ENCODE measurements around the gene PTPA. TPM values are rescaled to one million over a fixed set of nuclear protein-coding genes. Genes with fewer than 3 reads are reported as not detected.

PTPA gene
- total RNA-seq, 6 donors from 2014 or later = 48.2 to 130 (median 67.2) TPM

DNA sequence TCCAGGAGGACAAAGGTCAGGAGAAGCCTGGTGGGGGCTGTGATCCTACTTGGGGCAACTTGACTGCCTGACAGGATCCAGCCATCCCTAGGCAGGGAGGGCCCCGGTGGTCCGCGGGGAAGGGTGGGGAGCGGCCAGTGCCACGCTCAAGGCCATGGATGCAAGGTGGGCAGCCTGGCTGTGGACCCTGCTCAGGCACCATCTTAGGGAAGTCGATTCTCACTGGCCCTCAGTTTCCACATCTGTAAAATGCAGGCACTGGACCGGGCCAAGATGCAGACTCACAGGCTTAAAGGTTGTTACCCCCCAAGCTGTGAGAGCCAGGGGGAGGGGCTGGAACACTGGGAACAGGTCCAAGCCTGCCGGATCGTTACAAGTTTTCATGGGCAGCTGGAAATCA lies 39.0 kb upstream of the PTPA start:
- peaks cover 0 to 6% (median 2%) of the 10 kb centered on the region in 4 donors for H3K4me1 ChIP-seq
- H3K27ac ChIP-seq = no peak overlapping the region
- no peak for DNase-seq
- H3K27me3 ChIP-seq = no peaks in the 10 kb centered on the region
- no peak overlapping the region for H3K4me3 ChIP-seq
- TF ChIP-seq POLR2AphosphoS5 (IDR thresholded peaks at IDR 0.05) = no peak
- TF ChIP-seq EP300 (IDR thresholded peaks at IDR 0.05) = no peak
- TF ChIP-seq, protein P1, sequence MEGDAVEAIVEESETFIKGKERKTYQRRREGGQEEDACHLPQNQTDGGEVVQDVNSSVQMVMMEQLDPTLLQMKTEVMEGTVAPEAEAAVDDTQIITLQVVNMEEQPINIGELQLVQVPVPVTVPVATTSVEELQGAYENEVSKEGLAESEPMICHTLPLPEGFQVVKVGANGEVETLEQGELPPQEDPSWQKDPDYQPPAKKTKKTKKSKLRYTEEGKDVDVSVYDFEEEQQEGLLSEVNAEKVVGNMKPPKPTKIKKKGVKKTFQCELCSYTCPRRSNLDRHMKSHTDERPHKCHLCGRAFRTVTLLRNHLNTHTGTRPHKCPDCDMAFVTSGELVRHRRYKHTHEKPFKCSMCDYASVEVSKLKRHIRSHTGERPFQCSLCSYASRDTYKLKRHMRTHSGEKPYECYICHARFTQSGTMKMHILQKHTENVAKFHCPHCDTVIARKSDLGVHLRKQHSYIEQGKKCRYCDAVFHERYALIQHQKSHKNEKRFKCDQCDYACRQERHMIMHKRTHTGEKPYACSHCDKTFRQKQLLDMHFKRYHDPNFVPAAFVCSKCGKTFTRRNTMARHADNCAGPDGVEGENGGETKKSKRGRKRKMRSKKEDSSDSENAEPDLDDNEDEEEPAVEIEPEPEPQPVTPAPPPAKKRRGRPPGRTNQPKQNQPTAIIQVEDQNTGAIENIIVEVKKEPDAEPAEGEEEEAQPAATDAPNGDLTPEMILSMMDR (IDR thresholded peaks at IDR 0.05) = no peak
- TF ChIP-seq POLR2A (IDR thresholded peaks at IDR 0.05) = no peak
- ATAC-seq (ENCODE audit: low FRiP score in 2 of 2) = no peak
- WGBS, 2 donors = 29 to 68% methylated on average over 4 to 9 of the region's 9 CpGs
- peaks cover 0 to 33% (median 23%) of the 10 kb centered on the region in 4 donors for H3K36me3 ChIP-seq
- no peaks in the 10 kb centered on the region for H3K9me3 ChIP-seq

DNA sequence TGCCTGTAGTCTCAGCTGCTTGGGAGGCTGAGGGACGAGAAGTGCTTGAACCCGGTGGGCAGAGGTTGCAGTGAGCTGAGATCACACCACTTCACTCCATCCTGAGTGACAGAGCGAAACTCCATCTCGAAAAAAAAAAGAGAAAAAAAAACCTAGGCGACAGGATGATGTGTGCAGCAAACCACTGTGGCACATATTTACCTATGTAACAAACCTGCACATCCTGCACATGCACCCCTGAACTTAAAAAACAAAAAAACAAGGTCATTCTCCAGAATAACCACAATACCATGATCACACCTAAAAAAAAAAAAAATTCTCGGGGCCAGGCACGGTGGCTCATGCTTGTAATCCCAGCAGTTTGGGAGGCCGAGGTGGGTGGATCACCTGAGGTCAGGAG lies 37.8 kb upstream of the PTPA start:
- H3K27ac ChIP-seq = no peak overlapping the region
- no peak overlapping the region for H3K4me3 ChIP-seq
- WGBS, 2 donors = 82 to 88% methylated on average over 8 of the region's 8 CpGs
- H3K27me3 ChIP-seq = no peaks in the 10 kb centered on the region
- TF ChIP-seq, protein P1 (IDR thresholded peaks at IDR 0.05) = no peak
- TF ChIP-seq EP300 (IDR thresholded peaks at IDR 0.05) (no peak), POLR2AphosphoS5 (IDR thresholded peaks at IDR 0.05) (no peak), POLR2A (IDR thresholded peaks at IDR 0.05) (no peak)
- peaks cover 0 to 6% (median 2%) of the 10 kb centered on the region in 4 donors for H3K4me1 ChIP-seq
- DNase-seq = no peak
- peaks cover 0 to 20% (median 13%) of the 10 kb centered on the region in 4 donors for H3K36me3 ChIP-seq
- no peaks in the 10 kb centered on the region for H3K9me3 ChIP-seq
- ATAC-seq (ENCODE audit: low FRiP score in 2 of 2) = no peak

GRCh38 chr9:129074106-129074505 lies 37.1 kb upstream of the PTPA start:
- 81 to 88% methylated on average over 3 of the region's 3 CpGs for WGBS, 2 donors
- Histone ChIP-seq H3K4me1 (peaks cover 0 to 2% (median under 1%) of the 10 kb centered on the region in 4 donors), H3K27ac (no peak overlapping the region), H3K4me3 (no peak overlapping the region), H3K9me3 (no peaks in the 10 kb centered on the region), H3K27me3 (no peaks in the 10 kb centered on the region), H3K36me3 (peaks cover 0 to 13% (median 6%) of the 10 kb centered on the region in 4 donors)
- TF ChIP-seq POLR2AphosphoS5 (IDR thresholded peaks at IDR 0.05) (no peak), POLR2A (IDR thresholded peaks at IDR 0.05) (no peak), EP300 (IDR thresholded peaks at IDR 0.05) (no peak)
- TF ChIP-seq, protein P1 (IDR thresholded peaks at IDR 0.05) = no peak
- ATAC-seq (ENCODE audit: low FRiP score in 2 of 2) (no peak), DNase-seq (no peak)

DNA sequence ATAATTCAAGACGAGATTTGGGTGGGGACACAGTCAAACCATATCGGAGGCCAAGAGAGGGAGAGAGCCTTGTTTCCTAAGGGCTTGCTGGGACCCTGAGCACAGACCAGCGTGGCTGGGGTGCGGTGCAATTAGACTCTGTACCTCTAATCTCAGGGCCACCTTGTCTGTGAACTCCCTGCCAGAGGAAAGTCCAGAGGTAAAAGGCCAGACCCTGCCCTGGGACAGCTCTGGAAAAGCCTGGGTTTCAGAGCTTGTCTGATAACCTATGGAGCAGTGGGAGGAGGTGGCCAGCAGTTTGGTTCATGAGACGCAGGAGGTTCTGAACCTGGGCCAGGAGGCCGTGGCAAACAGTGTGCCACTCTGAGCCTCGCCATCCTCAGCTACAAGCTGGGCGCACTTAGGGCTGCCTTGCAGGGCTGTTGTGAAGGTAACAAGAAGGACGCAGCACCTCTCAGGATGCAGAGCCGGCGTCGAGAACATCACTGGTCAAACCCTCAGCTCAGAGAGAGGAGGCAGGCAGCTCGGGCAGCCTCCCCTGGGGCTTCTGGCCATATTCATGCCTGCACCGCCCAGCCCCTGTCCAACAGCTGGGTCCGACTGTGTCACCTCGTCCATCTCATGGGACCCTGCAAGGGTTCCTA lies 35.1 kb upstream of the PTPA start:
- Histone ChIP-seq H3K4me3 (no peak overlapping the region), H3K27me3 (no peaks in the 10 kb centered on the region), H3K9me3 (no peaks in the 10 kb centered on the region), H3K36me3 (peaks cover 0 to 2% (median 0%) of the 10 kb centered on the region in 4 donors), H3K4me1 (peaks cover 5 to 7% (median 6%) of the 10 kb centered on the region in 4 donors), H3K27ac (no peak overlapping the region)
- ATAC-seq (ENCODE audit: low FRiP score in 2 of 2) (no peak), DNase-seq (no peak)
- 91 to 94% methylated on average over 11 to 16 of the region's 16 CpGs for WGBS, 2 donors
- TF ChIP-seq EP300 (IDR thresholded peaks at IDR 0.05) = no peak
- TF ChIP-seq POLR2A (IDR thresholded peaks at IDR 0.05) = no peak
- no peak for TF ChIP-seq POLR2AphosphoS5 (IDR thresholded peaks at IDR 0.05)
- TF ChIP-seq, protein P1 (IDR thresholded peaks at IDR 0.05) = no peak

- Histone ChIP-seq H3K4me1 (peaks cover 6 to 11% (median 9%) of the 10 kb centered on the region in 4 donors), H3K27me3 (no peaks in the 10 kb centered on the region), H3K9me3 (no peaks in the 10 kb centered on the region), H3K27ac (no peak overlapping the region), H3K36me3 (no peaks in the 10 kb centered on the region), H3K4me3 (no peak overlapping the region)
- DNase-seq (no peak), ATAC-seq (ENCODE audit: low FRiP score in 2 of 2) (no peak)
- TF ChIP-seq EP300 (IDR thresholded peaks at IDR 0.05) (no peak), POLR2AphosphoS5 (IDR thresholded peaks at IDR 0.05) (no peak), POLR2A (IDR thresholded peaks at IDR 0.05) (no peak)
- TF ChIP-seq, protein P1 (IDR thresholded peaks at IDR 0.05) = no peak
- 90 to 95% methylated on average over 11 of the region's 11 CpGs for WGBS, 2 donors
These were observed 34.6 kb upstream of the PTPA start for GRCh38 chr9:129076640-129077037.
